GM21576 (cell line): ENCODE measurements around the gene CTPS2.

ENCODE experiments used
- ATAC-seq: cut with Tn5 transposase; IDR thresholded peaks from one replicate; pipeline ENCODE4 v1.9.1; 2021; ENCODE audit warnings: mild to moderate bottlenecking, moderate library complexity; ENCODE audit not compliant: unreplicated experiment

CTPS2 gene

DNA sequence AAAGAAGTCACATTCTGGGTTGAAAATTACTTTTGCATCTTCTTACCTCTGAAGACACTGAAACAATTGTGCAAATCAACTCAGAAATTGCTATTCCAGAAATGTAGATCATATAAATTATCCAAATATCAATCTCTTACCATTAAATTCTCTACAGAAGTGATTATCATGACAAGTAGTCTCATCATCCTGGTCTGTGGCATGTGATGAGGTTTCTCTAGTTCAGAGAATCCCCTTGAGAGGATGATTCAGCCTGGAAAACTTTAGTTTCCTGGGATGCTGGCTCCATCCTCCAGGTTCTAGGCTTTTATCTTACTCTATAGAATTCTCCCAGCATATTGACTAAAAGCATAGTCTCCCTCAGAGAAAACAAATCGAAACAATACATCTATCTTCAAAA, 138.7 kb downstream of the CTPS2 start:
- ATAC-seq, result no peak

DNA sequence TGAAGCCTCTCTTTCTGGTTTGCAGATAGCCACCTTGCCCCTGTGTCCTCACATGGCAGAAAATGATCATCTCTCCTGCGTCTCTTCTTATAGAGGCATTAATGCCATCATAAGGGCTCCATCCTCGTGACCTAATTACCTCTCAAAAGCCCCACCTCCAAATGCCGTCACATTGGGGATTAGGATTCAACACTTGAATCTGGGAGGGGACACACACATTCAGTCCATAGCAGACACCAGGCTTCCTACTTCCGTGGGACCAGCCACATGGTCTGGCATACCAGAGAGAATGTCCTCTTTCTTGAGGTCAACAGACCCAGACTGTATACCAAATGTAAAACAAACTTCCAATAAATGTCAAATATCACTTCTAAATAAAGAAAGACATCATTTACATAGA, 144.8 kb downstream of the CTPS2 start:
- ATAC-seq, result no peak

DNA sequence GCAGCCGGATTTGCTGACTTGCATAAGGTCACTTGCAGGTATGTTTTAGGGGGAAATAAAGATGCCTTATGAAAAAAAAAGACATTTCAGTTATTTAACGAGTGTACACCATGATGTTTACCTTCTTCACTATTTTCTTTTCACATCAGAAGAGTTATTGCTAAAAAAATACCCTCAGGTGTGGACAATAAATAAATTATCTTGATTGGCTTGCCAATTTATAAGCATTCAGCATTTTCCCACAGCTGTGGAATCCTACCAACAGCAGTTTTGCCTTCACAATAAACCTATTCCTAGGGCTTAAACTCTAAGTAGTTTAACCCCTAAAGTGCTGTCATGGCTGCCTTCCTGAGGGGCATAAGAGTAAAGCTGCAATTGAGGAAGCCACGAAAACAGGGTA, 145.9 kb downstream of the CTPS2 start:
- no peak for ATAC-seq

DNA sequence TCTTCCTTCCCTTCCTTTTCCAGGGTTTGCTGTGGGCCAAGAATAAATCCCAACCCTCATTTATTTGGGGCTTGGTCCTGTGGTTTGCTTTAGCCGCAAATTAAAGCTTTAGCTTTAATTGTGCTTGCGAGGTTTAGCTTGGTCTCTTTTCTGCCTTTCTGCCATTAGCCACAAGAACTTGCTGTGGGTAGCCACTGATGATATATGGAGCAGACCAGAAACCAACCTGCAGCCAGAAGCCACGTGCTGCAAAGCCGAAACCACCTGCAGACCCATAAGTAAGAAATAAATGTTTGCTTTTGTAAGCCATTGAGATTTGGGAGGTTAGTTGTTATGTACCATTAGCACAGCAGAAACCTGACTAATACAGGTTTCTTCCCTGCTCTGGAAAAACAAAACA, 152.3 kb downstream of the CTPS2 start:
- ATAC-seq, result no peak

DNA sequence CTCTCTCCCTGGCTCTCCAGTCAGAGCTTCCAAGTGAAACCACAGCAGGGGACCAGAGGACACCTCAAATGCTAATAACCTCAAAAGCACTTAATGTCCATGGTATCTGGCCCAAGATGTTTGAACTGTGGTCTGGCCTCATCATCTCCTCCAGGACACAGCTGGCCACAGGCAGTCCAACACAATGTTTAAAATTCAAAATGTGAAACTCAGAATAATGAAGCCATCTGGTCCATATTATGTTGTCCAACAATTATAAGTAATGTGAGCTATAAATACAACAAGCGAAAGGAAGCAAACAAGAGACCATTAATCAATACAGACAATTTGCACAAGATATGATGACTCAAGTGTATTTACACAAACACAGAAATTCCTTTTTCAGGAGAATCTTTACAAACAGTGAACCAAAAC, 153.3 kb downstream of the CTPS2 start:
- ATAC-seq, result no peak

DNA sequence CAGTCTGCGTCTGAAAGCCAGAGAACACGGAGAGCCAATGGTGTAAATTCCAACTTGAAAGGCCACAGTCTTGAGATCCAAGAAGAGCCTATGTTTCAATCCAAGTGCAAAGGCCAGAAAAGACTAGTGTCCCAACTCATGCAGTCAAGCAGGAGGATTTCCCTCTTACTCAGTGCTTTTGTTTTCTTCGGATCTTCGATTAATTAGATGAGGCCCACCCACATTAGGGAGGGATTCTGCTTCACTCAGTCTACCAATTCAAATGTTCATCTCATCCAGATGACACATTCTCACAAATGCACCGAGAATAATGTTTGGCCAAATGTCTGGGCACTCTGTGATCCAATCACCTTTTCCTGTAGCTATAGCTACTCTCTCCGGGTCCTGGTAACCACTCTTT, 154.0 kb downstream of the CTPS2 start:
- no peak for ATAC-seq

DNA sequence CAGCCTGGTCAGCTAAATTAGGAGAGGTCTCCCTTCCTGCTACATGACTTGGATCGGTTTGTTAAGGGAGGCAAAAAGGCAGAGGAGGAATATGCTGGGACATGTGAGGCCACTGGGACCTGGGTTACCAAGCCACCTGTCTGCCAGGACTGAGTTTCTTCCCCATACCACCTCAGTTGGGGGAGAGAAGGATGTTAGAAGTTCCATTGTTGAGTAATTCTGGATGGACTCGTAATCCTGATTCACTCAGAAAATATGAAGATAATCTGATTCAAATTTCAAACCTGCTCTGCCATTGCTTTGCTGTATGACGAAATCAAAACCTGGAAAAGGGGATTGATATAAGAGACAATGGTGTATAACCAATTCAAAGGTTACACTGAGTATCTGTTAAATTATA, 159.9 kb downstream of the CTPS2 start:
- no peak for ATAC-seq

DNA sequence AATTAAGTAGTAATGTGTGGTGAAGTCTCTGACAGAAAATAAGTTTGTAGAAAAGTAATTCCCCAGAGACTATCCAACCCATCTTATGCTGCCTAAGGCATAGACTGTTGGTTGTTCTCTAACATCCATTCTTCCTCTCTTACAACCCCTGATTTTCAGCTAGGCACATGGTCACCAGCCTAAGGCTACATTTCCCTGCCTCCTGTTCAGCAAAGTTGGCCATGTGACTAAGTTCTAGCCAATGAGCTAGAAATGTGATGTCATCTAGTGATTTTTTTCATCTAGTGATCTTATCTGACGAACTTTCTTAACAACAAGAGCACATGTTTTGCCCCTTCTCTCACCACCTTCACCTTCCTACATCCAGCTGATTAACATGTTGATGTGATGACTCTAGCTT, 164.8 kb downstream of the CTPS2 start:
- no peak for ATAC-seq

DNA sequence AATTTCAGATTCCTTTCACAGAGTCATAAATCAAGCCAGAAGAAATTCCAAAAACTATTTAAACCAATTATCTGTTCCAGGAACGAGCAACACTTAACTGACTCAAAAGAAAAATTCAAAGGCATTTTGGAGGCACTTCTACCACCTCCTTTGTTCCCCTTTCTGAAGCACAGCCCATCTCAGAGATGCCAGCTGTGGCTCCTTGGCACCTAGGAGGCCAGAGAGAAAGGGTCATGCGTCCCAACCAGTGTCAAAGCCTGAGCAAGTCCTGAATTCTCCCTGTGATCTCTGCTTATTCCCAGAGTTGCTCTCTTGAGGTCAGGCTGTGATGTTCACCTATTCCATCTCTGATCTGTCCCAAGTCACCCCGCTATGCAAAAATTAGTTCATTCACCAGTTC, 167.5 kb downstream of the CTPS2 start:
- ATAC-seq, result no peak
